Measurements from ENCODE around the gene ABCA4. TPM values are rescaled to one million over a fixed set of nuclear protein-coding genes. Genes with fewer than 3 reads are reported as not detected.
"Not testable (repeated sequence)": the region's sequence is repeated elsewhere in the genome, so short reads cannot be mapped to it uniquely, and the experiment has no call there.

ABCA4 gene
- total and polyA plus RNA-seq, 4 donors: 0.49 to 31.5 (median 2.3) TPM

GRCh38 chr1:94002046-94002787 lies 118.7 kb downstream of the ABCA4 start:
- H3K36me3 ChIP-seq (ENCODE audit: control insufficient read depth, insufficient read depth, low read length): no peaks in the 10 kb centered on the region
- H3K4me1 ChIP-seq (ENCODE audit: control insufficient read depth, insufficient read depth, low read length): no peaks in the 10 kb centered on the region
- WGBS (ENCODE audit: insufficient coverage): 93% methylated on average over 14 of the region's 14 CpGs
- H3K9me3 ChIP-seq (ENCODE audit: control insufficient read depth, insufficient read depth, low read length): no peaks in the 10 kb centered on the region
- DNase-seq (ENCODE audit: low read depth in 4 of 6, low spot score in 6 of 6): no peak
- no peaks in the 10 kb centered on the region for H3K27me3 ChIP-seq (ENCODE audit: control insufficient read depth, insufficient read depth, low read length)
- no peak overlapping the region for H3K4me3 ChIP-seq (ENCODE audit: low read depth, low read length)
- H3K27ac ChIP-seq (ENCODE audit: low read depth, low read length): no peak overlapping the region

DNA sequence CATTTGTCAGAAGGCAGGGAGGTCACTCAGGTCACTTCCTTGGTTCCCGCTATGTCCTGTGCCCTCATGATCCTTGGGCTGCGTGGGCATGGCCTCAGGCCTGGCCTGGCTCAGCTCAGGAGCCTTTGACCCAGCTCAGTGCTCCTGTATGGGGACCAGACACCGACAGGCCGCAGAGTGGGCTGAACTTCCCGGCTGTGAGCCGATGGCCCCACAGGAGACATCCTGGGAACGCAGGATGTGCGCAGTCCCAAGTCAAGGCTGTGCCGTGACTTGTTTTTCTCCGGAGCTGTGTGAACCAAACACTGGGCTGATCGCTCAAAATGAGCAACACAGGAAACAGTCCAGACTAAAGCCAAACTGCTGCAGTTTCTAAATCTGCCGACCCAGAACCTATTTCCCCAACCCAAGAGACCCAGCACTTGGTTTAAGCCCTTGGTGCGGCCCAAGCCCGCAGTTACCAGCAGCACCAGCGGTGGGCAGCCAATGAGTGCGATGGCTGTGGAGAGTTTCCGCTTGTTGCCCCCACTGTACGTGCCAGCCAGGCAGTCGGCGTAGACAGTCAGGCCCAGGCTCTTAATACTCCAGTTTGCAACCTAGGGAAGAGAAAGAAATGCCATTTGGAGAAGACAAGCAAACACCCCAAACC lies 119.4 kb downstream of the ABCA4 start:
- WGBS (ENCODE audit: insufficient coverage): 89% methylated on average over 16 of the region's 20 CpGs
- no peaks in the 10 kb centered on the region for H3K9me3 ChIP-seq (ENCODE audit: control insufficient read depth, insufficient read depth, low read length)
- no peak overlapping the region for H3K27ac ChIP-seq (ENCODE audit: low read depth, low read length)
- H3K36me3 ChIP-seq (ENCODE audit: control insufficient read depth, insufficient read depth, low read length): no peaks in the 10 kb centered on the region
- DNase-seq (ENCODE audit: low read depth in 4 of 6, low spot score in 6 of 6): no peak
- no peak overlapping the region for H3K4me3 ChIP-seq (ENCODE audit: low read depth, low read length)
- no peaks in the 10 kb centered on the region for H3K27me3 ChIP-seq (ENCODE audit: control insufficient read depth, insufficient read depth, low read length)
- no peaks in the 10 kb centered on the region for H3K4me1 ChIP-seq (ENCODE audit: control insufficient read depth, insufficient read depth, low read length)

DNA sequence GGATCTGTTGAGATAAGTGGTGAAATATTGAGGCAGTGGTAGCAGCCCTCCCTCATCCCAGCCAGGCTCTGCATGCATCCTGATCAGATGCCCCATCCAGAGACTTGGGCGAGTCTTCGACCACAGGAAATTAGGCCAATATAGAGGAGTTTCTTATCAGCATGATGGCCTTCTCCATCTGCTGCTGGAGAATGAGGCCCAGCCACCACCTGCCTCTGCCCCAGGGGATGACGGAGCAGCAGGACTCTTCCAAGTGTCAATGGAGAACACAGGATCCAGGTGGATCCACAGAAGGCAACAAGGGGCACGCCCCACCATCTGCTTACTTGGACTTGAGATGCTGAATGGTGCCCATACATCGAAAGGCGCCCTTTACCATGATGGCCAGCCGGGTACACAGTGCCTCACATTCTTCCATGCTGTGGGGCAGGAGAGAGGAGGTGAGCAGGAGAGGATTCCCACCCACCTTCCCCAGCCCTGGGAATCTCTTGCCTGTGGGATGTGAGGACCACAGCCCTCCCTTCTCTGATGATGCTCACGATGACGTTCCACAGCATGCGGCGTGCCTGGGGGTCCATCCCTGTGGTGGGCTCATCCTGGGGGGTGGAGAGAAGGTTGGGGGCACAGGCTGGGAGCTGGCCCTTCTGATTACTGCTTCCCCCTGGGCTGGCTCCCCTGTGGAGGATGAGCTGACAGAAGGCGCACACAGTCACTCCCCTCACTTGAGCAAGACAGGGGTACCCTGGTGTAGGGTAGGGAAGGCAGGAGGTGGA lies 120.3 kb downstream of the ABCA4 start:
- Histone ChIP-seq H3K36me3 (ENCODE audit: control insufficient read depth, insufficient read depth, low read length) (no peaks in the 10 kb centered on the region), H3K27me3 (ENCODE audit: control insufficient read depth, insufficient read depth, low read length) (no peaks in the 10 kb centered on the region), H3K4me1 (ENCODE audit: control insufficient read depth, insufficient read depth, low read length) (no peaks in the 10 kb centered on the region), H3K9me3 (ENCODE audit: control insufficient read depth, insufficient read depth, low read length) (no peaks in the 10 kb centered on the region), H3K4me3 (ENCODE audit: low read depth, low read length) (no peak overlapping the region), H3K27ac (ENCODE audit: low read depth, low read length) (no peak overlapping the region)
- no peak for DNase-seq (ENCODE audit: low read depth in 4 of 6, low spot score in 6 of 6)
- WGBS (ENCODE audit: insufficient coverage): 99% methylated on average over 5 of the region's 12 CpGs

- no peak overlapping the region for H3K4me3 ChIP-seq (ENCODE audit: low read depth, low read length)
- H3K27ac ChIP-seq (ENCODE audit: low read depth, low read length): no peak overlapping the region
- H3K9me3 ChIP-seq (ENCODE audit: control insufficient read depth, insufficient read depth, low read length): no peaks in the 10 kb centered on the region
- no peak for DNase-seq (ENCODE audit: low read depth in 4 of 6, low spot score in 6 of 6)
- H3K4me1 ChIP-seq (ENCODE audit: control insufficient read depth, insufficient read depth, low read length): no peaks in the 10 kb centered on the region
- no peaks in the 10 kb centered on the region for H3K36me3 ChIP-seq (ENCODE audit: control insufficient read depth, insufficient read depth, low read length)
- no peaks in the 10 kb centered on the region for H3K27me3 ChIP-seq (ENCODE audit: control insufficient read depth, insufficient read depth, low read length)
- no CpG with 5 or more reads among the region's 3 CpGs for WGBS (ENCODE audit: insufficient coverage)
Measured at GRCh38 chr1:93999840-94000415, 121.0 kb downstream of the ABCA4 start.

DNA sequence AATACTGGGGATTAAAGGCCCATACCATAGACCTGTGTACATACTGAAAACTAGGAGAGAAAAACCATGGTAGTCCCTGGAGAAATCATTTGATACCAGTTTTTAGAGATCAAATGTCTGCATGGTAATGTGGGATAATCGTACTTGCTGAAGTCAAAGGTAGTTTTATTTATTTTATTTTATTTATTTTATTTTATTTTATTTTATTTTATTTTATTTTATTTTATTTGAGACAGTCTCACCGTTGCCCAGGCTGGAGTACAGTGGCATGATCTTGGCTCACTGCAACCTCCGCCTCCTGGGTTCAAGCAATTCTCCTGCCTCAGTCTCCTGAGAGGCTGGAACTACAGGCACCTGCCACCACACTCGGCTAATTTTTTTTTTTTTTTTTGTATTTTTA lies 122.4 kb downstream of the ABCA4 start:
- H3K27ac ChIP-seq (ENCODE audit: low read depth, low read length); H3K36me3 ChIP-seq (ENCODE audit: control insufficient read depth, insufficient read depth, low read length); H3K27me3 ChIP-seq (ENCODE audit: control insufficient read depth, insufficient read depth, low read length); H3K4me1 ChIP-seq (ENCODE audit: control insufficient read depth, insufficient read depth, low read length); H3K9me3 ChIP-seq (ENCODE audit: control insufficient read depth, insufficient read depth, low read length); H3K4me3 ChIP-seq (ENCODE audit: low read depth, low read length); DNase-seq (ENCODE audit: low read depth in 4 of 6, low spot score in 6 of 6): not testable (repeated sequence)
- WGBS (ENCODE audit: insufficient coverage): 100% methylated on average over 1 of the region's 4 CpGs

- no peaks in the 10 kb centered on the region for H3K9me3 ChIP-seq (ENCODE audit: control insufficient read depth, insufficient read depth, low read length)
- no peaks in the 10 kb centered on the region for H3K27me3 ChIP-seq (ENCODE audit: control insufficient read depth, insufficient read depth, low read length)
- no peak overlapping the region for H3K27ac ChIP-seq (ENCODE audit: low read depth, low read length)
- no peaks in the 10 kb centered on the region for H3K36me3 ChIP-seq (ENCODE audit: control insufficient read depth, insufficient read depth, low read length)
- DNase-seq (ENCODE audit: low read depth in 4 of 6, low spot score in 6 of 6): no peak
- 93% methylated on average over 6 of the region's 7 CpGs for WGBS (ENCODE audit: insufficient coverage)
- no peak overlapping the region for H3K4me3 ChIP-seq (ENCODE audit: low read depth, low read length)
- H3K4me1 ChIP-seq (ENCODE audit: control insufficient read depth, insufficient read depth, low read length): no peaks in the 10 kb centered on the region
Measured at GRCh38 chr1:93997756-93998155, 123.2 kb downstream of the ABCA4 start.

DNA sequence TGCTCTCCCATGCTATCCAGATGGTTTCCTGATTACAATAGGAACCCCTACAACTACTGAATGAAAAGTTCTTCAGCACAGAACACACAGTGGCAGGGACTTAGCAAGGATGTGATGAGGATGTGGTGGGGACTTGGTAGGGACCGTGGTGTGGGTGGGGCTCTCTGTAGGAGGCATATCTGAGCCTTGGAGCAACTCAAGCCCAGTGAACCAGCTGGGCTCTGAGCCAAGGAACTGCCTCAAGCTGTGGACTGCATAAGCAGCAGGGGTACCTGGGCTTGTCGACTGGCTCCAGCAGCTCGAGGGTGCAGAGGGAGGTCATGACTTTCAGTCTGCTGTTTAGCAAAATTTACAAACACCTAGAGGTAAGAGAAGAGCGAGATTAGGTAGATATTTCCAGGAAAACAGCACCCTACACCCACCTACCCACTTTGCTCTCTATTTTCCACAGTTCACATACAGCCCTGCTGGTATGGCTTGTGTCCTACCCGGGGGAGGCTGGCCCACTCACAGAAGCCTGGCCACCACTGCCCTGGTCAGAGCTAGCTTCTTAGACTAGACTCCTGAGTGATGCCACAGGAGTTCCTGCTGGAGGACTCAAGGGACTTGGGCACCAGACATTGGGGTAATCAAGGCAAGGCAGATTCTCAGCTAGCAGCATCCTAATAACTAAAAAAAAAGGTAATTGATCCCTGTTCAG lies 125.0 kb downstream of the ABCA4 start:
- Histone ChIP-seq H3K27me3 (ENCODE audit: control insufficient read depth, insufficient read depth, low read length) (no peaks in the 10 kb centered on the region), H3K4me3 (ENCODE audit: low read depth, low read length) (no peak overlapping the region), H3K9me3 (ENCODE audit: control insufficient read depth, insufficient read depth, low read length) (no peaks in the 10 kb centered on the region), H3K4me1 (ENCODE audit: control insufficient read depth, insufficient read depth, low read length) (no peaks in the 10 kb centered on the region), H3K36me3 (ENCODE audit: control insufficient read depth, insufficient read depth, low read length) (no peaks in the 10 kb centered on the region), H3K27ac (ENCODE audit: low read depth, low read length) (no peak overlapping the region)
- WGBS (ENCODE audit: insufficient coverage): 63% methylated on average over 2 of the region's 5 CpGs
- peak in 1 of 6 donors; percentile 11 for DNase-seq (ENCODE audit: low read depth in 4 of 6, low spot score in 6 of 6)

- Histone ChIP-seq H3K9me3 (ENCODE audit: control insufficient read depth, insufficient read depth, low read length) (no peaks in the 10 kb centered on the region), H3K4me1 (ENCODE audit: control insufficient read depth, insufficient read depth, low read length) (peaks cover 5% of the 10 kb centered on the region), H3K27ac (ENCODE audit: low read depth, low read length) (no peak overlapping the region), H3K4me3 (ENCODE audit: low read depth, low read length) (no peak overlapping the region), H3K36me3 (ENCODE audit: control insufficient read depth, insufficient read depth, low read length) (no peaks in the 10 kb centered on the region), H3K27me3 (ENCODE audit: control insufficient read depth, insufficient read depth, low read length) (no peaks in the 10 kb centered on the region)
- 93% methylated on average over 1 of the region's 6 CpGs for WGBS (ENCODE audit: insufficient coverage)
- no peak for DNase-seq (ENCODE audit: low read depth in 4 of 6, low spot score in 6 of 6)
Measured at GRCh38 chr1:93993731-93994130, 127.2 kb downstream of the ABCA4 start.

DNA sequence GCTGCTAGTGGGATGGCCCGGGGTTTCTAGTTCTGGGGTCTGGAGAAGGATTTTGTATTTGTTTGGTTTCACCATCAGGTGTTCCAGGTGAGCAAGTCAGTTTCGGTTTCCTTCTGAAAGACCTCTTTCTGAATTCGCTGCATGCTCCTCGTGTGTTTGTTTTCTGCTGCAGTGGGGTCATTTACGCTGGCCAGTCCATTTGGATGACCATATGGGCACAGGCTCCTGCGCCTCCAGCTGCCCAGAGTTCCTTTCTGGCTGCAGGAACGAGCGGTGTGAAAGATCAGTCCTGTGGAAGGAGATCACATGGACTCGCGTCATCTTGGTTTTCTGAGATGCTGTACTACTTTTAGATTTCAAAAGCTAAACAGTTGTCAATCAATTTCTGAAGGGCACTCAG lies 128.0 kb downstream of the ABCA4 start:
- Histone ChIP-seq H3K9me3 (ENCODE audit: control insufficient read depth, insufficient read depth, low read length) (no peaks in the 10 kb centered on the region), H3K4me3 (ENCODE audit: low read depth, low read length) (no peak overlapping the region), H3K4me1 (ENCODE audit: control insufficient read depth, insufficient read depth, low read length) (peaks cover 5% of the 10 kb centered on the region), H3K36me3 (ENCODE audit: control insufficient read depth, insufficient read depth, low read length) (no peaks in the 10 kb centered on the region), H3K27me3 (ENCODE audit: control insufficient read depth, insufficient read depth, low read length) (no peaks in the 10 kb centered on the region), H3K27ac (ENCODE audit: low read depth, low read length) (no peak overlapping the region)
- 93% methylated on average over 10 of the region's 10 CpGs for WGBS (ENCODE audit: insufficient coverage)
- no peak for DNase-seq (ENCODE audit: low read depth in 4 of 6, low spot score in 6 of 6)
